Suprapubic skin (tissue), 4 donors: ENCODE results near the gene SEC11A. TPM values are rescaled to one million over a fixed set of nuclear protein-coding genes. Genes with fewer than 3 reads are reported as not detected.
"Not testable (repeated sequence)": the region's sequence is repeated elsewhere in the genome, so short reads cannot be mapped to it uniquely, and the experiment has no call there.

ENCODE experiments used
- DNase-seq, 2 donors: peaks; one replicate each; pipeline ENCODE4 v3.0.0-alpha.2; 2019; ENCODE audit warnings: low spot score in 2 of 2
- H3K27ac ChIP-seq: fragments of 200-600 bp; sonication (generic); one replicate; pipeline ENCODE4 v1.5.1; 2019
- H3K27me3 ChIP-seq: fragments of 200-600 bp; sonication (generic); one replicate; pipeline ENCODE4 v1.5.1; 2019
- H3K36me3 ChIP-seq: fragments of 200-600 bp; sonication (generic); one replicate; pipeline ENCODE4 v1.5.1; 2019
- H3K4me1 ChIP-seq: fragments of 200-600 bp; sonication (generic); one replicate; pipeline ENCODE4 v1.5.1; 2019
- H3K4me3 ChIP-seq: fragments of 200-600 bp; sonication (generic); one replicate; pipeline ENCODE4 v1.5.1; 2019; ENCODE audit warnings: mild to moderate bottlenecking
- H3K9me3 ChIP-seq: fragments of 200-600 bp; sonication (generic); one replicate; pipeline ENCODE4 v1.5.1; 2019
- CTCF ChIP-seq, 2 donors: fragments of 200-600 bp in 1 of 2; fragments of 450-650 bp in 1 of 2; sonication (generic) in 1 of 2; IDR thresholded peaks; one replicate each; pipeline ENCODE4 v1.5.1; 2016 to 2019; ENCODE audit warnings: antibody characterized with exemption in 2 of 2, mild to moderate bottlenecking in 1 of 2, moderate library complexity in 1 of 2
- EP300 ChIP-seq: sonication (generic); formaldehyde crosslinking; IDR thresholded peaks from one replicate; pipeline ENCODE4 v1.6.1; 2017; ENCODE audit warnings: antibody characterized with exemption
- POLR2A ChIP-seq, 2 donors: fragments of 450-650 bp; IDR thresholded peaks; one replicate each; pipeline ENCODE4 v1.6.1; 2017; ENCODE audit warnings: antibody characterized with exemption in 2 of 2, mild to moderate bottlenecking in 2 of 2, moderate library complexity in 2 of 2
- POLR2AphosphoS5 ChIP-seq, 3 donors: sonication (generic); formaldehyde crosslinking; IDR thresholded peaks; one replicate each; pipeline ENCODE4 v1.6.1; 2017; ENCODE audit warnings: antibody characterized with exemption in 3 of 3
- WGBS: methylation state at CpG from one replicate; pipeline ENCODE4 v1.1.5; 2018; 5-methylcytosine and 5-hydroxymethylcytosine counted together
- total RNA-seq, 4 donors: library from RNA; depleted of rRNA; stranded (reverse); fragments of >200 nt; gene quantifications; one replicate each; pipeline ENCODE4 v1.1.0, GENCODE V29; 2016

The SEC11A gene
- total RNA-seq, 4 donors from 2014 or later, result 44.3 to 52.9 (median 47.3) TPM

DNA sequence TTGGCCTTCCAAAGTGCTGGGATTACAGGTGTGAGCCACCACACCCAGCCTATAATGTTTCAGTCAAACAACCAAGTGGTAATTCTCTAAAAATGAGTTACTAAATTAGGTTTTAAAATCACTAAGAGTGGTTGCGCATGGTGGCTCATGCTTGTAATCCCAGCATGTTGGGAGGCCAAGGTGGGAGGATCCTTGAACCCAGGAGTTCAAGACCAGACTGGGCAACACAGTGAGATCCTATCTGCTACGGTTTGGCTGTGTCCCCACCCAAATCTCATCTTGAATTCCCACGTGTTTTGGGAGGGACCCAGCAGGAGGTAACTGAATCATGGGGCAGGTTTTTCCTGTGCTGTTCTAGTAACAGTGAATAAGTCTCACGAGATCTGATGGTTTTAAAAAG lies 26.1 kb downstream of the SEC11A start:
- Histone ChIP-seq H3K4me1 (no peaks in the 10 kb centered on the region), H3K27me3 (no peaks in the 10 kb centered on the region), H3K4me3 (no peak overlapping the region), H3K36me3 (peaks cover 34% of the 10 kb centered on the region), H3K9me3 (no peaks in the 10 kb centered on the region), H3K27ac (no peak overlapping the region)
- TF ChIP-seq POLR2AphosphoS5 (IDR thresholded peaks at IDR 0.05) (no peak), CTCF (IDR thresholded peaks at IDR 0.05) (no peak), EP300 (no peak), POLR2A (IDR thresholded peaks at IDR 0.05) (no peak)
- whole genome bisulfite sequencing, result 90% methylated on average over 4 of the region's 4 CpGs
- DNase-seq, result no peak

GRCh38 chr15:84686446-84686845 lies 29.5 kb downstream of the SEC11A start:
- H3K27ac ChIP-seq, H3K27me3 ChIP-seq, H3K9me3 ChIP-seq, DNase-seq, H3K4me1 ChIP-seq, H3K4me3 ChIP-seq: not testable (repeated sequence)
- peaks cover 39% of the 10 kb centered on the region for H3K36me3 ChIP-seq
- 87% methylated on average over 7 of the region's 7 CpGs for WGBS

GRCh38 chr15:84685304-84685703 lies 30.6 kb downstream of the SEC11A start:
- Histone ChIP-seq H3K27me3 (no peaks in the 10 kb centered on the region), H3K4me1 (no peaks in the 10 kb centered on the region), H3K9me3 (no peaks in the 10 kb centered on the region), H3K36me3 (peaks cover 35% of the 10 kb centered on the region), H3K4me3 (no peak overlapping the region), H3K27ac (no peak overlapping the region)
- WGBS, result 46% methylated on average over 5 of the region's 5 CpGs
- TF ChIP-seq EP300, result no peak
- no peak for TF ChIP-seq POLR2A (IDR thresholded peaks at IDR 0.05)
- no peak for TF ChIP-seq POLR2AphosphoS5 (IDR thresholded peaks at IDR 0.05)
- no peak for TF ChIP-seq CTCF (IDR thresholded peaks at IDR 0.05)
- no peak for DNase-seq

- WGBS, result 90% methylated on average over 1 of the region's 1 CpG
- H3K27ac ChIP-seq, result no peak overlapping the region
- TF ChIP-seq POLR2A (IDR thresholded peaks at IDR 0.05) (no peak), EP300 (no peak), CTCF (IDR thresholded peaks at IDR 0.05) (no peak), POLR2AphosphoS5 (IDR thresholded peaks at IDR 0.05) (no peak)
These were observed 31.8 kb downstream of the SEC11A start for GRCh38 chr15:84684092-84684491.

GRCh38 chr15:84681831-84682230 lies 34.1 kb downstream of the SEC11A start:
- no peak for DNase-seq
- no peak overlapping the region for H3K27ac ChIP-seq
- no peaks in the 10 kb centered on the region for H3K27me3 ChIP-seq
- peaks cover 32% of the 10 kb centered on the region for H3K36me3 ChIP-seq
- WGBS, result 92% methylated on average over 3 of the region's 3 CpGs
- no peak overlapping the region for H3K4me3 ChIP-seq
- no peaks in the 10 kb centered on the region for H3K9me3 ChIP-seq
- no peaks in the 10 kb centered on the region for H3K4me1 ChIP-seq
- TF ChIP-seq POLR2AphosphoS5 (IDR thresholded peaks at IDR 0.05) (no peak), CTCF (IDR thresholded peaks at IDR 0.05) (no peak), POLR2A (IDR thresholded peaks at IDR 0.05) (no peak), EP300 (no peak)

More at GRCh38 chr15:84684092-84684491, 31.8 kb downstream of the SEC11A start:
- H3K36me3 ChIP-seq, result peaks cover 38% of the 10 kb centered on the region
- no peak overlapping the region for H3K4me3 ChIP-seq
- no peaks in the 10 kb centered on the region for H3K4me1 ChIP-seq
- no peaks in the 10 kb centered on the region for H3K9me3 ChIP-seq
- H3K27me3 ChIP-seq, result no peaks in the 10 kb centered on the region
- no peak for DNase-seq

GRCh38 chr15:84671211-84671610 lies 44.7 kb downstream of the SEC11A start:
- TF ChIP-seq CTCF (IDR thresholded peaks at IDR 0.05), result no peak
- no peak for TF ChIP-seq POLR2AphosphoS5 (IDR thresholded peaks at IDR 0.05)
- TF ChIP-seq EP300, result no peak
- no peak for TF ChIP-seq POLR2A (IDR thresholded peaks at IDR 0.05)
- H3K27ac ChIP-seq, result peak overlapping the region; percentile 66

More at GRCh38 chr15:84671211-84671610, 44.7 kb downstream of the SEC11A start:
- no peak for DNase-seq
- no peaks in the 10 kb centered on the region for H3K9me3 ChIP-seq
- H3K36me3 ChIP-seq, result peaks cover 48% of the 10 kb centered on the region
- H3K4me3 ChIP-seq, result no peak overlapping the region
- H3K4me1 ChIP-seq, result peaks cover 9% of the 10 kb centered on the region
- no peaks in the 10 kb centered on the region for H3K27me3 ChIP-seq
